ENCODE results near the gene SLFN11. TPM values are rescaled to one million over a fixed set of nuclear protein-coding genes. Genes with fewer than 3 reads are reported as not detected.

Gene SLFN11
- total RNA-seq, 1 donor from 2014 or later: 75.7 TPM

DNA sequence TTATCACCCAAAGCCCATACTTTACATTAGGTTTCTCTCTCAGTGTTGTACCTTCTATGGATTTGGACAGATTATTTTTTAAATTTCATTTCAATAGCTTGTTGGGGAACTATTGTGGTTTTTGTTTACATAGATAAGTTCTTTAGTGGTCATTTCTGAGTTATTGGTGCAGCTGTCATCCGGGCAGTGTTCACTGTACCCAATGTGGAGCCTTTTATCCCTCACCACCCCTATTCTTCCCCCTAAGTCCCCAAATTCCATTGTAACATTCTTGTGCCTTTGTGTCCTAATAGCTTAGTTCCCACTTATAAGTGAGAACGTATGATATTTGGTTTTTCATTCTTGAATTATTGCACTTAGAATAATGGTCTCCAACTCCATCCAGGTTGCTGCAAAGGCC, 57.5 kb downstream of the SLFN11 start:
- Histone ChIP-seq H3K9me3 (no peaks in the 10 kb centered on the region), H3K4me3 (no peak overlapping the region), H3K27me3 (no peaks in the 10 kb centered on the region), H3K36me3 (no peaks in the 10 kb centered on the region), H3K4me1 (peaks cover 37% of the 10 kb centered on the region), H3K27ac (no peak overlapping the region)
- intact Hi-C loops (cut with DNase I): no loop called here
- TF ChIP-seq CTCF (IDR thresholded peaks at IDR 0.05): no peak
- ATAC-seq (no peak), DNase-seq (no peak)

DNA sequence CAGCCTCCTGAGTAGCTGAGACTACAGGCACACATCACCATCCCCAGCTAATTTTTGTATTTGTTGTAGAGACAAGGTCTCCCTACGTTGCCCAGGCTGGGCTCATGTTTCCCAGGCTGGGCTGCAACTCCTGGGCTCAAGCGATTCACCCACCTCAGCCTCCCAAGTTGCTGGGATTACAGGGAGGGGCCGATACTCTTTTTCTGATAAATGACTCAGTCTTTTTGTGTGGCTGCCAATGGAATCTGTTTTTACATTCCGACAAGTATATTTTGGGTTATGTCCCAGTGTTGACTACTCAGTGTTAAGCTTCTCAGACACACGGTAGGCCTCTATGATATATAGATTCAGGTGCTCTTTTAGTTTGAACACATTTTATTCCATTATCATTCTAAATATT, 58.1 kb downstream of the SLFN11 start:
- intact Hi-C loops (cut with DNase I): no loop called here
- ATAC-seq: no peak
- Histone ChIP-seq H3K9me3 (no peaks in the 10 kb centered on the region), H3K27me3 (no peaks in the 10 kb centered on the region), H3K4me1 (peaks cover 37% of the 10 kb centered on the region), H3K27ac (no peak overlapping the region), H3K36me3 (no peaks in the 10 kb centered on the region), H3K4me3 (no peak overlapping the region)
- TF ChIP-seq CTCF (IDR thresholded peaks at IDR 0.05): no peak
- no peak for DNase-seq

- no peaks in the 10 kb centered on the region for H3K36me3 ChIP-seq
- intact Hi-C loops (cut with DNase I): loop anchor here (5.0 kb wide), 1 partner anchor 218 kb away; no protein-coding TSS in a partner anchor
- no peaks in the 10 kb centered on the region for H3K27me3 ChIP-seq
- H3K4me1 ChIP-seq: peaks cover 37% of the 10 kb centered on the region
- ATAC-seq: peak; percentile 12
- no peak for DNase-seq
- TF ChIP-seq CTCF (IDR thresholded peaks at IDR 0.05): no peak
- no peaks in the 10 kb centered on the region for H3K9me3 ChIP-seq
- peak overlapping the region; percentile 20 for H3K27ac ChIP-seq
- peak overlapping the region; percentile 41 for H3K4me3 ChIP-seq
Observed at GRCh38 chr17:35314415-35315216, 58.8 kb downstream of the SLFN11 start.

DNA sequence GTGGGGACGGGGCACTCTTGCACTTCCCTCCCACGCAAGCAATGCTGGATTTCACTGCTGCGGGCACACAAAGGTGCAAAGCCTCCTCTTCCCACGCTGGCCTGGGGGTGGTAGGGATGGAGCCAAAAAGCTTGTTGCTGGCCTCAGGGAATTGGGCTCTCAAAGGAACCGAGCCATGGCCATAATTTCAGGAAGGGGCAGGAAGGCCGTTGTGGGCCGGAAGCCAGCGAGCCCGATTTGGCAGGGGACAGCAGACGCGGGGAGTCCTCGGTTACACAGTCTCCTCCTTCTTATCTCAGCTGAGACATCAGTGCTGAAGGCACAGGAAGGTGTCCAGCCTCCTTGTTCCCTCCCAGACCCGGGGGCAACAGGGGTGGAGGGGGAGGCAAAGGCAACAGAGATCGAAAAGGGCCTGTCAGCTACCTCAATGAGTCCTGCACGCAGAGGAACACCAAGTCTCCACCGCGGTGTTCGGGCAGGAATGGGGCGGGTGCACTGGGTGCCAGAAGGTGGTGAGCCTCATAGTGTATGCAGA, 59.5 kb downstream of the SLFN11 start:
- peak overlapping the region; percentile 41 for H3K4me3 ChIP-seq
- peak overlapping the region; percentile 20 for H3K27ac ChIP-seq
- ATAC-seq (peak; percentile 28), DNase-seq (peak; percentile 63)
- TF ChIP-seq CTCF (IDR thresholded peaks at IDR 0.05): no peak
- no peaks in the 10 kb centered on the region for H3K27me3 ChIP-seq
- H3K4me1 ChIP-seq: peaks cover 37% of the 10 kb centered on the region
- no peaks in the 10 kb centered on the region for H3K9me3 ChIP-seq
- H3K36me3 ChIP-seq: no peaks in the 10 kb centered on the region
- intact Hi-C loops (cut with DNase I): loop anchor here (5.0 kb wide), 1 partner anchor 218 kb away; no protein-coding TSS in a partner anchor

DNA sequence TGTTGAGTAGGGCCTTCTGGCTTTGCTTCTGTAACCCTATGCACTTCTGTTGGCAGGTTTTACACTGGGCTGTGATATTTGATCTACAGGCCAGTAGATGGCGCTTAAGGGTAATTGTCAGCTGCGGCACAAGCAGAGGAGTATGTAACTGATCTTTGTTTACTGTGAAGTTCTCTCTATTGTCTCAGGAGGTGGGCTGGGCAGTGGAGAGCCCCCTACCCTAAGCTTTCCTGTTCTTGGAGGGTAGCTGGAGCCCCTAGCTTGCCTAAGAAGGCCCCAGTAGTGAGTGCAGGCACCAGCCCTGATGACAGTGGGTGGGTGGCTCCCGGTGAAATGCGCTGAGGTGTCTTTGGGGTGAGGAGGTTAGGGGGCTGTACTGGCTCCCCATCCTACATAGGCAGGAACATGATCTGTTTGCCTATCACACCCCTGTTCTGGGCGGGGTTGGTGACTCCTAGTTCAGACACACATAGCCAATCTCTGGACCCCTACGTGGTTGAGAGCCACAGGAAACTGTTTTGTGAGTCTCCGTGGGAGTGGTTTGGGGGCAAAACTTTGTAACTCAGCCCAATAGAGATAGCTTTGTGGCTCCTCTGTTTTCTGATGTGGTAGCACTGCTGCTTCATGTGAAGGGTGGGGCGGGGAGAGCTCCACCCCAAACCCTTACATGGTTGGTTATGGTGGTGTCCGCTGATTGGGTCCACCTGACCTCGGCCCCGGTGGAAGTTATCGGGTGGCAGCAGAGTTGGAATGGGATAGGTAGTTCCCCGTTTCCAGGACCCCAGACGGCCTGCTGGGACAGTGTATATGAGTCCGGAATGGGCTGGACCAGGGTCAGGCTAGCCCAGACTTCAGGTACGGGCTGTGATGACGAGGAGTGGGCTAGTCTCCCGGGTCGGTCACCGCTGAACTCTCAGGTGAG, 60.4 kb downstream of the SLFN11 start:
- Histone ChIP-seq H3K36me3 (no peaks in the 10 kb centered on the region), H3K27me3 (no peaks in the 10 kb centered on the region), H3K4me1 (peaks cover 37% of the 10 kb centered on the region), H3K27ac (peak overlapping the region; percentile 69), H3K9me3 (no peaks in the 10 kb centered on the region), H3K4me3 (peak overlapping the region; percentile 41)
- DNase-seq: peak; percentile 63
- peak; percentile 94 for ATAC-seq
- TF ChIP-seq CTCF (IDR thresholded peaks at IDR 0.05): peak; percentile 80
- intact Hi-C loops (cut with DNase I): loop anchor here (5.0 kb wide), 1 partner anchor 219 kb away; no protein-coding TSS in a partner anchor
